ACHN (cell line): ENCODE results near the gene CAPS.

Source experiments
- DNase-seq: peaks from one replicate; pipeline ENCODE4 v3.0.0-alpha.2; 2015
- in situ Hi-C: cut with HindIII; loops from 2 replicates; pipeline ENCODE4 v1.10.0; 2017; ENCODE audit warnings: low sequenced_read_pairs, low pct_ligation_motif_present, low pct_unique_long_range_greater_than_20kb

The CAPS gene

GRCh38 chr19:5926641-5927440 lies 12.8 kb downstream of the CAPS start:
- no peak for DNase-seq

GRCh38 chr19:5927441-5927821 lies 13.4 kb downstream of the CAPS start:
- in situ Hi-C loops, result no loop called here
- DNase-seq, result no peak

More at GRCh38 chr19:5926641-5927440, 12.8 kb downstream of the CAPS start:
- in situ Hi-C loops, result no loop called here

GRCh38 chr19:5929179-5929578 lies 15.1 kb downstream of the CAPS start:
- in situ Hi-C loops, result no loop called here
- no peak for DNase-seq

DNA sequence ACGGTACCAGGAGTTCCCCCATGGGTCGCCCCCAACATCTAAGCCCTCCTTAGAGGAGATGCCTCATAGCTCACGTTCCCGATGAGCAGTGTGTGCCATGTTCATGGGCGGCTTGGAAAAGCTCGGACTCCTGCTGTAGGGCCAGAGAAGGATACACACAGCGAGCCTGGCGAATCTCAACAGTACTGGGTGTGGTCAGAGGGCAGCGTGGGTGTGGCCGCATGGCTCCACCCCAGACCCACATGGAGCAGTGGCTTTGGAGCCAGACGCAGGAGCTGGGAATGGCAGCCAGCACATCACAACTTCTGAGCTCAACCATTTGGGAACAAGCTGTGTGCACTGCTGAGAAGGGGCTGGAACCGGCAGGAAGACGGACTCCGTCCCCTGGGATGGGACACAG lies 15.6 kb downstream of the CAPS start:
- in situ Hi-C loops, result no loop called here
- no peak for DNase-seq

DNA sequence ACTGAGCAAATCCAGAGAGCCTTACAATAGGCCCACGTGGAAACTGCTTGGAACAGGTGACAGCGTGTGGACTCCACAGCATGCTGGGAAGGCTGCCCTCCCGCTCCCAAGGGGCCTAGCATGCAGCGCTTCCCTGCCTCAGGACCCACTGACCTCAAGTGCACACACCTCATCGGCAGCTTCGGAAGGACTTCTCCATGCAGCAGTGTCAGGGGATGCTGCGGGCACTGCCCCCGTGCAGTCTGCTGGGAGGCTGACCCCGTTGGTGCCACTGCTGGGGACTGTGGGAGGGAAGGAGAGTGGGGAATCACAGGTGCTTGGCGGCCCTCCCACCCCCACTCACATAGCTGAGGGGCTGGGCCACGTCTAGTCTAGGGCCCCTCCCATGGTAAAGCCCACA lies 17.2 kb downstream of the CAPS start:
- DNase-seq, result no peak
- in situ Hi-C loops, result no loop called here

GRCh38 chr19:5932146-5932545 lies 18.1 kb downstream of the CAPS start:
- in situ Hi-C loops, result no loop called here

GRCh38 chr19:5932609-5933262 lies 18.7 kb downstream of the CAPS start:
- DNase-seq, result no peak
- in situ Hi-C loops, result no loop called here

More at GRCh38 chr19:5932146-5932545, 18.1 kb downstream of the CAPS start:
- no peak for DNase-seq

GRCh38 chr19:5933391-5934068 lies 19.5 kb downstream of the CAPS start:
- in situ Hi-C loops, result no loop called here
- DNase-seq, result no peak

DNA sequence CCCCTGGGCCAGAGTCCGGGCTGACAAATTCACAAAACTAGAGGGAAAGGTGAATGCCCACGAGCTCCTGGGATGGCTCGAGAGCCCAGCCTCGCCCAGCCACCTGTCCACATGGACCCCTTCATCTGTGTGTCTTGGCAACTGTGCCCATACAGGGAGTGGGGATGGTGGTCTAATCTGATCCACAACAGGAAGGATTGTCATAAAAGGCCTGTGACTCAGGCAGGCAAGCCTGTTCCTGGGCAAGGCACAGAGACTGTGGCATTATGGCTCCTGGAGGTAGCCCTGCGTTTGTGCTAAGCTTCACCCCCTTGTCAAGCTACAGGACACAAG lies 20.0 kb downstream of the CAPS start:
- DNase-seq, result no peak
- in situ Hi-C loops, result no loop called here

GRCh38 chr19:5934774-5935472 lies 20.9 kb downstream of the CAPS start:
- in situ Hi-C loops, result no loop called here
- DNase-seq, result no peak

DNA sequence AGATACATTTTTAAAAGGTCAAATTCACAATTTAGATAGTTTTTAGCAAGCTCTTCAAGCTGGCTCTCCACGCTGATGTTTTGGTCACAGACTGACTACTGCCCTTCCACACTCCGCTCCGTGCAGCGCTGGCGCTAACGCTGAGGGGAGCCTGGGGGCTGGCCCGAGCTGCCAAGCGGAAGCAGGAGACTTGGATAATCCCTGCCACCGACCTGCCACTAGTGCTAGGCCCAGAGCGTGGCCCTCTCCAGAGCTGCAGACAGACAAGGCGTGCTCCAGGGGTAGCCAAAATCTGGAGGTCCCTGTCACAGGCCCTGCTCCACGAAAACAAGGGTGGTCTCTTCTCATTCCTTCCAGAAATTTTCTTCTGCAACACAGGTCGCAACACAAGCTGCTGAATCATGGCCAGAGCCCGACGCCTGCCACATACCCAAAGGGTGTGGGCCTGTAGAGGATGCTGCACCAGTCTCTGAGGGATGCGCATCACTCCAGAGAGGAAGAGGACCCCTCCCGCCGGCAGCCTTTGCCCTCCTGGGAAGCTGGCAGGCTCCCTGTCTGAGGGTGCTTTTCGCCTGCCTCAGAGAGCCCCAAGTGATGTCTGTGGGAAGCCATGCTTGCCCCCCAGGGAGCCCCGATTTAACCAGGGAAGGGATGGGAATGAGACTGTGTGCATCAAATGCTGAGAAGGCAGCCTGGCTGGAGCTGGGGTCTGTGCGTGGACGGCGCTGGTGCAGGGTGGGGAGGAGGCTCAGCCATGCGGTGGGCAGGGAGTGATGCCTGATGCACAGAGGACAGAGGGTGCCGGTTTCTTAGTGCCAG lies 21.6 kb downstream of the CAPS start:
- no peak for DNase-seq
- in situ Hi-C loops, result no loop called here

DNA sequence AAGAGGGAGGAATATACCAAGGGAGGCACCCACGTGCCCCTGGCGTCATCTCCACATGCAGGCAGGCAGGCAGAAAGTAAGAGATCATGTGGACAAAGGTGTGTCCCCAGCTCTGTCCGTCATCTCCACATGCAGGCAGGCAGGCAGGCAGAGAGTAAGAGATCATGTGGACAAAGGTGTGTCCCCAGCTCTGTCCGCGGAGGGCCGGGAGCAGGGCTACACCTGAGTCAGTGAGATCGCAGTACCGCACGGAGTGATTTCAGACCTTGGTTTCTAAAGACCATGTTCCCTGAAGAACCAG lies 22.2 kb downstream of the CAPS start:
- DNase-seq, result no peak
- in situ Hi-C loops, result no loop called here

GRCh38 chr19:5937550-5937949 lies 23.5 kb downstream of the CAPS start:
- no peak for DNase-seq
- in situ Hi-C loops, result no loop called here

DNA sequence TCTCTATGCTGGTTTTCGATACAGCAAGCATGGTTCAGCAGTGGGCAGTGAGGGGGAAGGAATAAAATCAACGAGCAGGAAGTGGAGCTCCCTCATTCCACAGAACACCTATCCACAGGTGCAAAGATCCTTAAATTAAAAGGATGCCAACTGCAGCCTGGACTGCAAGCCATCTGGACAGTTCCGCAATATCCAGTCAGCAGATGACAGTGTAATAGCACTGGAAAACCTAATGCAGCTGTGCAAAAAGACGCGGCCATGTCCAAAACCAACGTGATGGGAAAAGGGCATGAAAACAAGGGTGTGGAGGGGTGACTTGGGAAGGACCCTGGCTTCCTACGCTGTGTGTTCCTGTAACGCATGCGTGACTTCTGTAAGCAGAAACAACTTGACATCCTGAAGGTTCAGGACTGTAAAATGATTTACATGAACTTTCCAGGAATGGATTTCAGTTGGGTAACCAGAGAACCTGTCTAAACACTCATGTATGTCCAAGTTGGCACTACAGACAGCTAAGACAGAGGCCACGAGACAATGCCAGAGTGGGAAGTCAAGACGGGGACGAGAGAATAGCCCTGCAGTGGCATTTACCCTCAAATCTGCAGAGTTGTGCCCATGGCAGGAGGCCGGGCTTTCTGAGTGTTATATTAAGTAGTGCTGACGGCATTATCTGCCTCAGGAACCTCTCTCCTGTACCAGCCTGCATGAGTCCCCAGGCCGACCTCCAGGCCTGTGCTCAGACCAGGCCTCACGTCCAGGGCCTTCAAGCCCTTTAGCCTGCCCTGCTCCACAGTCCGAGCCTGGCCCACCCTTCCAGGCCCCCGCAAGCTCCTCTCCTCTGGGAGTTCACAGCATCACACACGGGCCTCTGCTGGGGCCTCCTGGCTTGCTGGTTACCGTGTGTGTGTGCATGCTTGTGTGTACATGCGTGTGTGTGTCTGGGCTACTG lies 26.5 kb downstream of the CAPS start:
- in situ Hi-C loops, result no loop called here
- no peak for DNase-seq

DNA sequence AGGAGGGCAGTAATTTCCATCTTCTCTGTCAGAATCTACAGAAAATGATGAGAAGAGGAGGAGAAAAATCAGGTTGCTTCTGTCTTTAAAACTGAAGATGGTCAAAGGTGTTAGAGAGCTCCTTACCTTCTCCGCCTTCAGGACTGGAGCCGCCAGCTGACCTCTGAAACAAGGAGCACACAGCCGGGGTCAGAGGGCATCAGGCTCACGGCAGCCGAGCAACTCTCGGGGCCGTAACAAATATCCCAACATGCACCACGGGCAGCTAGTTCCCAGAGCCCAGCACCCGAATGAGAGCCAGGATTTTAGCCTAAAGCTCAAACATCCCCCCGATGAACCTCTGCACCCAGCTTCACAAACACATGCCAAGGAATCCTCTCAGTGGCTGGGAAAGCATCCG lies 27.6 kb downstream of the CAPS start:
- in situ Hi-C loops, result no loop called here
- no peak for DNase-seq

GRCh38 chr19:5943045-5943444 lies 29.0 kb downstream of the CAPS start:
- in situ Hi-C loops, result no loop called here
- no peak for DNase-seq

- in situ Hi-C loops, result no loop called here
- no peak for DNase-seq
Measured at GRCh38 chr19:5943623-5944022, 29.6 kb downstream of the CAPS start.

DNA sequence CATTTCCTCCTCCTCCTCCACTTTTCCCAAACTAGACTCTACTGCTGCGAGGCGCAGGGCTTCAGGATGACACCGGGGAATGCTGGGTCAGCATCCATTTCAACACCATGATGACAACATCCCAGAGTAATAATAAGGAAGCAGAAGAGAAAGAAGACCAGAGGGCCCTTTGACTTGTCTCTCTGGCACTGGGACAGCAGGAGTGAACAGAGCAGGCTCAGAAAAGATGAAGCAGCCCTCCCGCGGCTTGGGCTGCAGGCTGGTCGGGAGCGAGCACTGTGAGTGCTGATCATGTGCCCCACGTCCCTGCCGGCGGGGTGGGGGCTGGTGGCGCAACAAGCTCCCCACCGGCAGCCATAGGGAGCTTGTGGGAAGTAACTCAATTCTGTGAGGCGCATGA lies 33.4 kb downstream of the CAPS start:
- DNase-seq, result no peak
- in situ Hi-C loops, result no loop called here
